Measurements from ENCODE around the gene MATN4. TPM values are rescaled to one million over a fixed set of nuclear protein-coding genes. Genes with fewer than 3 reads are reported as not detected.

Gene MATN4
- total RNA-seq, 1 experiment from 2014 or later, result 0.17 TPM

- peaks cover 89% of the 10 kb centered on the region for H3K36me3 Mint-ChIP-seq (ENCODE audit: insufficient read depth, unreplicated experiment)
- no peaks in the 10 kb centered on the region for H3K27me3 Mint-ChIP-seq (ENCODE audit: unreplicated experiment)
- CTCF ChIA-PET, result interaction anchor here (0.5 to 1.9 kb wide), 10 partner anchors 9 to 820 kb away, joined by 3 to 9 read pairs (median 5); partner anchors contain the start of genes PIGT and SYS1
- H3K27ac Mint-ChIP-seq (ENCODE audit: unreplicated experiment), result peak overlapping the region; percentile 99
- no peak for TF ChIP-seq CTCF (IDR thresholded peaks at IDR 0.05; ENCODE audit: unreplicated experiment)
- intact Hi-C loops (cut with micrococcal nuclease; ENCODE audit: unreplicated experiment), result no loop called here
- DNase-seq, result no peak
- H3K4me1 Mint-ChIP-seq (ENCODE audit: low read depth, unreplicated experiment), result peaks cover 63% of the 10 kb centered on the region
- BruUV-seq (replicated peaks), result no TSS peak
- no peaks in the 10 kb centered on the region for H3K9me3 Mint-ChIP-seq (ENCODE audit: low read depth, unreplicated experiment)
- peak overlapping the region; percentile 45 for H3K4me3 Mint-ChIP-seq (ENCODE audit: low read depth, unreplicated experiment)
These were observed 28.6 kb upstream of the MATN4 start for GRCh38 chr20:45336530-45337366.

- peaks cover 25% of the 10 kb centered on the region for H3K4me1 Mint-ChIP-seq (ENCODE audit: low read depth, unreplicated experiment)
- no peak for DNase-seq
- CTCF ChIA-PET, result no interaction called here
- H3K9me3 Mint-ChIP-seq (ENCODE audit: low read depth, unreplicated experiment), result no peaks in the 10 kb centered on the region
- peak overlapping the region; percentile 14 for H3K27ac Mint-ChIP-seq (ENCODE audit: unreplicated experiment)
- no peaks in the 10 kb centered on the region for H3K27me3 Mint-ChIP-seq (ENCODE audit: unreplicated experiment)
- H3K36me3 Mint-ChIP-seq (ENCODE audit: insufficient read depth, unreplicated experiment), result peaks cover 86% of the 10 kb centered on the region
- TF ChIP-seq CTCF (IDR thresholded peaks at IDR 0.05; ENCODE audit: unreplicated experiment), result no peak
- BruUV-seq (replicated peaks), result no TSS peak
- H3K4me3 Mint-ChIP-seq (ENCODE audit: low read depth, unreplicated experiment), result no peak overlapping the region
- intact Hi-C loops (cut with micrococcal nuclease; ENCODE audit: unreplicated experiment), result no loop called here
These were observed 22.4 kb upstream of the MATN4 start for GRCh38 chr20:45330476-45330875.

- Mint-ChIP-seq H3K4me3 (ENCODE audit: low read depth, unreplicated experiment) (no peak overlapping the region), H3K4me1 (ENCODE audit: low read depth, unreplicated experiment) (peaks cover 25% of the 10 kb centered on the region), H3K27me3 (ENCODE audit: unreplicated experiment) (no peaks in the 10 kb centered on the region), H3K36me3 (ENCODE audit: insufficient read depth, unreplicated experiment) (peaks cover 86% of the 10 kb centered on the region), H3K9me3 (ENCODE audit: low read depth, unreplicated experiment) (no peaks in the 10 kb centered on the region), H3K27ac (ENCODE audit: unreplicated experiment) (peak overlapping the region; percentile 19)
- intact Hi-C loops (cut with micrococcal nuclease; ENCODE audit: unreplicated experiment), result no loop called here
- TF ChIP-seq CTCF (IDR thresholded peaks at IDR 0.05; ENCODE audit: unreplicated experiment), result no peak
- BruUV-seq (replicated peaks), result no TSS peak
- DNase-seq, result peak; percentile 76
- CTCF ChIA-PET, result interaction anchor here (1.0 kb wide), 1 partner anchor 44 kb away, joined by 3 read pairs; no protein-coding TSS in a partner anchor
These were observed 21.6 kb upstream of the MATN4 start for GRCh38 chr20:45329497-45330319.

- peaks cover 31% of the 10 kb centered on the region for H3K4me1 Mint-ChIP-seq (ENCODE audit: low read depth, unreplicated experiment)
- H3K27ac Mint-ChIP-seq (ENCODE audit: unreplicated experiment), result no peak overlapping the region
- no peak for DNase-seq
- CTCF ChIA-PET, result interaction anchor here (0.9 to 1.6 kb wide), 2 partner anchors 16 to 109 kb away, joined by 3 to 4 read pairs; no protein-coding TSS in a partner anchor
- BruUV-seq (replicated peaks), result no TSS peak
- intact Hi-C loops (cut with micrococcal nuclease; ENCODE audit: unreplicated experiment), result no loop called here
- no peaks in the 10 kb centered on the region for H3K27me3 Mint-ChIP-seq (ENCODE audit: unreplicated experiment)
- no peak overlapping the region for H3K4me3 Mint-ChIP-seq (ENCODE audit: low read depth, unreplicated experiment)
- H3K9me3 Mint-ChIP-seq (ENCODE audit: low read depth, unreplicated experiment), result no peaks in the 10 kb centered on the region
- H3K36me3 Mint-ChIP-seq (ENCODE audit: insufficient read depth, unreplicated experiment), result peaks cover 89% of the 10 kb centered on the region
- TF ChIP-seq CTCF (IDR thresholded peaks at IDR 0.05; ENCODE audit: unreplicated experiment), result no peak
These were observed 20.4 kb upstream of the MATN4 start for GRCh38 chr20:45328451-45328850.

Data from Calu3 (cell line).